ENCODE data around the gene OR56B4.
"Not testable (repeated sequence)": the region's sequence is repeated elsewhere in the genome, so short reads cannot be mapped to it uniquely, and the experiment has no call there.

OR56B4 gene

GRCh38 chr11:6142936-6143335 lies 35.5 kb downstream of the OR56B4 start:
- TF ChIP-seq Cebpa-rat (IDR thresholded peaks at IDR 0.05) = no peak
- Histone ChIP-seq H4K20me1 (no peaks in the 10 kb centered on the region), H3K4me3 (no peak overlapping the region), H3K27ac (no peak overlapping the region), H3K9ac (no peak overlapping the region), H3K4me1 (no peaks in the 10 kb centered on the region), H3K4me2 (no peak overlapping the region), H3K9me3 (no peaks in the 10 kb centered on the region), H3K36me3 (no peaks in the 10 kb centered on the region), H3K27me3 (no peaks in the 10 kb centered on the region)

- H3K27ac ChIP-seq, H3K27me3 ChIP-seq, H3K4me3 ChIP-seq, H3K4me2 ChIP-seq, H4K20me1 ChIP-seq, H3K9ac ChIP-seq, H3K36me3 ChIP-seq, H3K9me3 ChIP-seq, H3K4me1 ChIP-seq: not testable (repeated sequence)
These were observed 36.3 kb downstream of the OR56B4 start for GRCh38 chr11:6143737-6144136.

GRCh38 chr11:6151117-6151516 lies 43.6 kb downstream of the OR56B4 start:
- Histone ChIP-seq H3K9ac (no peak overlapping the region), H3K4me1 (no peaks in the 10 kb centered on the region)

GRCh38 chr11:6152126-6152525 lies 44.6 kb downstream of the OR56B4 start:
- no peak for TF ChIP-seq Cebpa-rat (IDR thresholded peaks at IDR 0.05)
- no peaks in the 10 kb centered on the region for H3K4me1 ChIP-seq

More at GRCh38 chr11:6151117-6151516, 43.6 kb downstream of the OR56B4 start:
- H3K9me3 ChIP-seq = no peaks in the 10 kb centered on the region
- H3K27me3 ChIP-seq = no peaks in the 10 kb centered on the region
- H3K27ac ChIP-seq = no peak overlapping the region
- no peak overlapping the region for H3K4me2 ChIP-seq
- no peak overlapping the region for H3K4me3 ChIP-seq
- H4K20me1 ChIP-seq = no peaks in the 10 kb centered on the region
- no peak for TF ChIP-seq Cebpa-rat (IDR thresholded peaks at IDR 0.05)
- no peaks in the 10 kb centered on the region for H3K36me3 ChIP-seq

GRCh38 chr11:6156628-6157359 lies 49.3 kb downstream of the OR56B4 start:
- H4K20me1 ChIP-seq = no peaks in the 10 kb centered on the region
- H3K27ac ChIP-seq = no peak overlapping the region
- no peaks in the 10 kb centered on the region for H3K9me3 ChIP-seq
- no peak overlapping the region for H3K4me3 ChIP-seq
- H3K4me2 ChIP-seq = no peak overlapping the region
- no peak overlapping the region for H3K9ac ChIP-seq
- H3K4me1 ChIP-seq = no peaks in the 10 kb centered on the region
- no peaks in the 10 kb centered on the region for H3K36me3 ChIP-seq
- no peak for TF ChIP-seq Cebpa-rat (IDR thresholded peaks at IDR 0.05)
- no peaks in the 10 kb centered on the region for H3K27me3 ChIP-seq

More at GRCh38 chr11:6152126-6152525, 44.6 kb downstream of the OR56B4 start:
- Histone ChIP-seq H3K4me3 (no peak overlapping the region), H3K9ac (no peak overlapping the region), H3K27me3 (no peaks in the 10 kb centered on the region), H3K36me3 (no peaks in the 10 kb centered on the region), H4K20me1 (no peaks in the 10 kb centered on the region), H3K27ac (no peak overlapping the region), H3K9me3 (no peaks in the 10 kb centered on the region), H3K4me2 (no peak overlapping the region)

All from BLaER1 (cell line).